Stimulated activated CD4-positive, alpha-beta T cell treated with anti-CD3 and anti-CD28 coated beads, Interleukin-4, amount 100 ng/mL, for 1 hour (primary cell): ENCODE measurements around the gene KRT6C.
"Not testable (repeated sequence)": the region's sequence is repeated elsewhere in the genome, so short reads cannot be mapped to it uniquely, and the experiment has no call there.

ENCODE experiments used
- DNase-seq: peaks from one replicate; pipeline ENCODE4 v3.0.0-alpha.2; 2020

Gene KRT6C

GRCh38 chr12:52454411-52455201, 19.0 kb downstream of the KRT6C start:
- DNase-seq = no peak

GRCh38 chr12:52452101-52452500, 21.5 kb downstream of the KRT6C start, which contains the start of gene KRT6B:
TSS of gene KRT6B (minus strand) at chr12:52452146. CDS start at chr12:52452078, 68 bp downstream.
- DNase-seq = no peak

- DNase-seq = no peak
Measured at GRCh38 chr12:52448228-52448627, 25.4 kb downstream of the KRT6C start.

GRCh38 chr12:52447196-52447595, 26.4 kb downstream of the KRT6C start:
- DNase-seq = not testable (repeated sequence)

- DNase-seq = no peak
Measured at GRCh38 chr12:52446367-52447045, 27.1 kb downstream of the KRT6C start.

GRCh38 chr12:52445876-52446275, 27.7 kb downstream of the KRT6C start:
- DNase-seq = no peak

- no peak for DNase-seq
Measured at GRCh38 chr12:52444647-52445595, 28.7 kb downstream of the KRT6C start.

- no peak for DNase-seq
Measured at GRCh38 chr12:52443966-52444365, 29.6 kb downstream of the KRT6C start.

- DNase-seq = no peak
Measured at GRCh38 chr12:52442600-52443061, 31.0 kb downstream of the KRT6C start.

- DNase-seq = no peak
Measured at GRCh38 chr12:52441320-52441911, 32.2 kb downstream of the KRT6C start.

GRCh38 chr12:52440821-52441319, 32.7 kb downstream of the KRT6C start:
- no peak for DNase-seq

GRCh38 chr12:52439845-52440244, 33.8 kb downstream of the KRT6C start:
- DNase-seq = no peak

- DNase-seq = no peak
Measured at GRCh38 chr12:52439420-52439819, 34.2 kb downstream of the KRT6C start.

- DNase-seq = no peak
Measured at GRCh38 chr12:52438305-52439301, 35.0 kb downstream of the KRT6C start.

GRCh38 chr12:52437508-52437907, 36.1 kb downstream of the KRT6C start:
- no peak for DNase-seq

- DNase-seq = no peak
Measured at GRCh38 chr12:52436828-52437474, 36.7 kb downstream of the KRT6C start.

- no peak for DNase-seq
Measured at GRCh38 chr12:52436000-52436827, 37.4 kb downstream of the KRT6C start.

GRCh38 chr12:52435659-52435999, 38.0 kb downstream of the KRT6C start:
- DNase-seq = no peak

- no peak for DNase-seq
Measured at GRCh38 chr12:52434760-52435530, 38.7 kb downstream of the KRT6C start.
